OCI-LY7 (cell line): ENCODE data around the gene GM2A. TPM values are rescaled to one million over a fixed set of nuclear protein-coding genes. Genes with fewer than 3 reads are reported as not detected.

Experiments used
- BruUV-seq: library from RNA; stranded (reverse); fragments of 400-500 nt; replicated peaks from 2 replicates; lab custom pipeline; 2021; lab: Mats Ljungman, UMichigan
- CTCF ChIA-PET: fragments of 300-600 bp; sonication (Branson Sonifier 250); formaldehyde crosslinking; loops from one replicate; lab custom pipeline; 2022; ENCODE audit warnings: antibody characterized with exemption; ENCODE audit not compliant: unreplicated experiment; lab: Charles Lee
- POLR2A ChIA-PET: fragments of 300-600 bp; sonication (Branson Sonifier 250); formaldehyde crosslinking; loops from one replicate; lab custom pipeline; 2022; ENCODE audit warnings: antibody characterized with exemption; lab: Charles Lee
- DNase-seq: peaks from one replicate; pipeline ENCODE4 v3.0.0-alpha.2; 2015; ENCODE audit warnings: low spot score
- H2AFZ ChIP-seq: fragments of 200-600 bp; sonication (generic), shearing (Covaris generic); 2 replicates; pipeline ENCODE4 v1.6.1; 2014; ENCODE audit warnings: mild to moderate bottlenecking, antibody characterized with exemption, low read length, moderate library complexity
- H3K27ac ChIP-seq: fragments of 200-600 bp; sonication (generic); 2 replicates; pipeline ENCODE4 v1.5.1; 2014; ENCODE audit warnings: mixed run types, low read depth, mild to moderate bottlenecking, moderate library complexity, low read length, inconsistent platforms; ENCODE audit not compliant: poor library complexity, severe bottlenecking
- H3K36me3 ChIP-seq: fragments of 200-600 bp; sonication (generic); 2 replicates; pipeline ENCODE4 v1.6.1; 2014; ENCODE audit warnings: mild to moderate bottlenecking, antibody characterized with exemption, low read length, moderate library complexity, mixed read lengths; ENCODE audit not compliant: insufficient read depth
- H3K4me1 ChIP-seq: fragments of 200-600 bp; sonication (generic); 2 replicates; pipeline ENCODE4 v1.5.1; 2014; ENCODE audit warnings: mild to moderate bottlenecking, low read length; ENCODE audit not compliant: insufficient read depth, poor library complexity, severe bottlenecking
- H3K4me2 ChIP-seq: fragments of 200-600 bp; sonication (generic); 2 replicates; pipeline ENCODE4 v1.6.1; 2014; ENCODE audit warnings: mild to moderate bottlenecking, low read length
- H3K4me3 ChIP-seq: fragments of 200-600 bp; sonication (generic); 2 replicates; pipeline ENCODE4 v1.5.1; 2014; ENCODE audit warnings: mild to moderate bottlenecking, low read depth, low read length; ENCODE audit not compliant: poor library complexity, severe bottlenecking
- H3K79me2 ChIP-seq: fragments of 200-600 bp; sonication (generic); 2 replicates; pipeline ENCODE4 v1.6.1; 2016; ENCODE audit warnings: low read depth, mild to moderate bottlenecking, low read length, moderate library complexity, mixed read lengths; ENCODE audit not compliant: insufficient read depth
- H3K9me2 ChIP-seq: fragments of 200-600 bp; sonication (generic); 2 replicates; pipeline ENCODE4 v1.6.1; 2016; ENCODE audit warnings: mild to moderate bottlenecking, low read length, mixed read lengths; ENCODE audit not compliant: insufficient read depth
- H3K9me3 ChIP-seq: fragments of 200-600 bp; sonication (generic); 2 replicates; pipeline ENCODE4 v1.6.1; 2014; ENCODE audit warnings: mild to moderate bottlenecking, mixed run types, low read length, mixed read lengths
- H4K20me1 ChIP-seq: fragments of 200-600 bp; sonication (generic); 2 replicates; pipeline ENCODE4 v1.6.1; 2014; ENCODE audit warnings: mild to moderate bottlenecking, antibody characterized with exemption, low read length, moderate library complexity, mixed read lengths; ENCODE audit not compliant: insufficient read depth
- CTCF ChIP-seq: fragments of 200-600 bp; sonication (generic); conservative IDR thresholded peaks from 2 replicates; pipeline ENCODE4 v1.5.1; 2014; ENCODE audit warnings: mild to moderate bottlenecking, antibody characterized with exemption, low read length, moderate library complexity, mixed read lengths
- EZH2phosphoT487 ChIP-seq: fragments of 200-600 bp; sonication (generic); IDR thresholded peaks from 2 replicates; pipeline ENCODE4 v1.6.1; 2018; ENCODE audit warnings: low read depth, borderline replicate concordance, mild to moderate bottlenecking, mixed run types, antibody characterized with exemption, low read length, moderate library complexity, mixed read lengths
- intact Hi-C: fragments of 100-400 bp; cut with micrococcal nuclease; formaldehyde crosslinking; loops from one replicate; pipeline ENCODE4 v1.10.0; 2022; ENCODE audit not compliant: unreplicated experiment
- total RNA-seq, 2 experiments: library from RNA; depleted of rRNA in 1 of 2; stranded (reverse); fragments of >200 nt in 1 of 2; shearing (Covaris generic) in 1 of 2; gene quantifications; 2 replicates each; pipeline ENCODE4 v1.2.3, GENCODE V29; 2014 to 2022

Gene GM2A
- total RNA-seq, 2 experiments from 2014 or later = 52.4 to 64.5 TPM

GRCh38 chr5:151255621-151256286 lies 2.8 kb downstream of the GM2A start:
- Histone ChIP-seq H3K9me2 (no peaks in the 10 kb centered on the region), H2AFZ (peak overlapping the region; percentile 29; the same call in 1 of the 2 replicates), H3K27ac (peak overlapping the region; percentile 88), H3K9me3 (no peaks in the 10 kb centered on the region), H3K4me1 (peaks cover 62% of the 10 kb centered on the region), H4K20me1 (peaks cover 9% of the 10 kb centered on the region; the same call in 1 of the 2 replicates), H3K4me3 (peak overlapping the region; percentile 97), H3K4me2 (peak overlapping the region; percentile 99), H3K36me3 (peaks cover 39% of the 10 kb centered on the region), H3K79me2 (peaks cover 71% of the 10 kb centered on the region)
- peak; percentile 89 for DNase-seq
- intact Hi-C loops = loop anchor here (2.0 to 10.0 kb wide), 3 partner anchors 59 to 771 kb away; no protein-coding TSS in a partner anchor
- ChIA-PET CTCF (interaction anchor here (1.6 kb wide), 1 partner anchor 18 kb away, joined by 3 read pairs; no protein-coding TSS in a partner anchor), POLR2A (interaction anchor here (0.6 to 1.8 kb wide), 3 partner anchors 21 to 798 kb away, joined by 3 to 11 read pairs (median 3); no protein-coding TSS in a partner anchor)
- TF ChIP-seq CTCF (no peak), EZH2phosphoT487 (no peak)
- BruUV-seq = no TSS peak

GRCh38 chr5:151257731-151258181 lies 4.8 kb downstream of the GM2A start:
- intact Hi-C loops = loop anchor here (2.0 to 10.0 kb wide), 3 partner anchors 60 to 773 kb away; no protein-coding TSS in a partner anchor
- peaks cover 9% of the 10 kb centered on the region; the same call in 1 of the 2 replicates for H4K20me1 ChIP-seq
- TF ChIP-seq EZH2phosphoT487 = no peak
- TF ChIP-seq CTCF = no peak
- H3K9me2 ChIP-seq = no peaks in the 10 kb centered on the region
- POLR2A ChIA-PET = interaction anchor here (0.6 to 2.3 kb wide), 15 partner anchors 10 to 992 kb away, joined by 3 to 8 read pairs (median 4); partner anchors contain the start of gene CCDC69
- H2AFZ ChIP-seq = no peak overlapping the region
- CTCF ChIA-PET = interaction anchor here (0.6 to 1.8 kb wide), 6 partner anchors 36 to 142 kb away, joined by 3 to 6 read pairs (median 4); no protein-coding TSS in a partner anchor
- peak overlapping the region; percentile 88 for H3K27ac ChIP-seq
- H3K4me3 ChIP-seq = peak overlapping the region; percentile 97
- H3K36me3 ChIP-seq = peaks cover 59% of the 10 kb centered on the region
- H3K9me3 ChIP-seq = no peaks in the 10 kb centered on the region
- H3K4me1 ChIP-seq = peaks cover 46% of the 10 kb centered on the region
- H3K79me2 ChIP-seq = peaks cover 84% of the 10 kb centered on the region
- no TSS peak for BruUV-seq
- peak; percentile 88 for DNase-seq
- H3K4me2 ChIP-seq = peak overlapping the region; percentile 99
